ENCODE results near the gene LIME1. TPM values are rescaled to one million over a fixed set of nuclear protein-coding genes. Genes with fewer than 3 reads are reported as not detected.

LIME1 gene
- total and polyA plus RNA-seq, 9 of the 15 experiments (the other 6 are each of a cell fraction or from before 2014, with no cell fraction given), result 0.11 to 17.1 (median 2.8) TPM; not detected in 2

DNA sequence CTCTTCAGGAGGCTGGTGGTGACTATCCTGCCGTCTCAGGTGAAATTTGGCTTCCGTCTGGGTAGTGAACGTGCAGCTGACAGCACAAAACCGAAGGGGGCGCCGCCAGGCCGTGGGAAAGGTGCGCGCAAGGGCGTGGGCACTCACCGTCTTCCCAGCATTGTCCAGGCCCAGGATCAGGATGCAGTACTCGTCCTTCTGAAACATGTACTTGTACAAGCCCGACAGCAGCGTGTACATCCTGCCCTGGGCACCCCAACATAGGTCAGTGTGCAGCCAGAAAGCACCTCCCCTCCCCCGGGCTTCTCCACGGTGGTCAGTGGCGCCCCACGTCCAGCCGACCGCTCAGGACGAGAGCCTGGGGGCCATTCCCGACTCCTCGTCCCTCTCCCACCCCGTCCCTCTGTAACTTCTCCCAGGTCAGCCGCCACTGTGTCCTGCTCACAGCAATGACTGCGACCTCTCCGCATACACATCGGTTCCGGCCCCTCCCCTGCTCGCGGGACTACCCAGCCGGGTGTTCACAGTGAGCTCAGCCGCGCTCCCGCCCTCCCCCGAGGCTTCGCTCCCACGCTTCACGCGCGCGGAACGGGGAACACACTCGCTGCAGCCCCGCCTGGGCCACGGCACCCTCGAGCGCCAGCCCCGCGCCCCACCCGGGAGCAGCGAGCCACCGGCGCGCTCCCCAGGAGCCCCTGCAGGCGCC, 29.5 kb upstream of the LIME1 start (continued):
- TF ChIP-seq, protein P1, sequence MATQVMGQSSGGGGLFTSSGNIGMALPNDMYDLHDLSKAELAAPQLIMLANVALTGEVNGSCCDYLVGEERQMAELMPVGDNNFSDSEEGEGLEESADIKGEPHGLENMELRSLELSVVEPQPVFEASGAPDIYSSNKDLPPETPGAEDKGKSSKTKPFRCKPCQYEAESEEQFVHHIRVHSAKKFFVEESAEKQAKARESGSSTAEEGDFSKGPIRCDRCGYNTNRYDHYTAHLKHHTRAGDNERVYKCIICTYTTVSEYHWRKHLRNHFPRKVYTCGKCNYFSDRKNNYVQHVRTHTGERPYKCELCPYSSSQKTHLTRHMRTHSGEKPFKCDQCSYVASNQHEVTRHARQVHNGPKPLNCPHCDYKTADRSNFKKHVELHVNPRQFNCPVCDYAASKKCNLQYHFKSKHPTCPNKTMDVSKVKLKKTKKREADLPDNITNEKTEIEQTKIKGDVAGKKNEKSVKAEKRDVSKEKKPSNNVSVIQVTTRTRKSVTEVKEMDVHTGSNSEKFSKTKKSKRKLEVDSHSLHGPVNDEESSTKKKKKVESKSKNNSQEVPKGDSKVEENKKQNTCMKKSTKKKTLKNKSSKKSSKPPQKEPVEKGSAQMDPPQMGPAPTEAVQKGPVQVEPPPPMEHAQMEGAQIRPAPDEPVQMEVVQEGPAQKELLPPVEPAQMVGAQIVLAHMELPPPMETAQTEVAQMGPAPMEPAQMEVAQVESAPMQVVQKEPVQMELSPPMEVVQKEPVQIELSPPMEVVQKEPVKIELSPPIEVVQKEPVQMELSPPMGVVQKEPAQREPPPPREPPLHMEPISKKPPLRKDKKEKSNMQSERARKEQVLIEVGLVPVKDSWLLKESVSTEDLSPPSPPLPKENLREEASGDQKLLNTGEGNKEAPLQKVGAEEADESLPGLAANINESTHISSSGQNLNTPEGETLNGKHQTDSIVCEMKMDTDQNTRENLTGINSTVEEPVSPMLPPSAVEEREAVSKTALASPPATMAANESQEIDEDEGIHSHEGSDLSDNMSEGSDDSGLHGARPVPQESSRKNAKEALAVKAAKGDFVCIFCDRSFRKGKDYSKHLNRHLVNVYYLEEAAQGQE (IDR thresholded peaks at IDR 0.05; ENCODE audit: borderline replicate concordance), result peak; percentile 69; the same call in 1 of the 2 replicates
- TF ChIP-seq, protein P1 (CRISPR knock-in tag; IDR thresholded peaks at IDR 0.05; ENCODE audit: low read depth), result no peak
- TF ChIP-seq RBM34 (IDR thresholded peaks at IDR 0.05; ENCODE audit: borderline replicate concordance, insufficient read depth, low read length) (no peak), BRD4 (IDR thresholded peaks at IDR 0.05) (no peak), YBX1 (IDR thresholded peaks at IDR 0.05) (no peak), CC2D1A (IDR thresholded peaks at IDR 0.05) (peak; percentile 75), NFE2L1 (tag; IDR thresholded peaks at IDR 0.05; ENCODE audit: borderline replicate concordance, low read depth) (no peak), RBM17 (IDR thresholded peaks at IDR 0.05; ENCODE audit: borderline replicate concordance, low read depth, low read length) (no peak), SUPT5H (IDR thresholded peaks at IDR 0.05) (no peak), GABPB2 (CRISPR knock-in tag; conservative IDR thresholded peaks at IDR 0.05) (no peak), CHD1 (IDR thresholded peaks at IDR 0.05; ENCODE audit: low read length) (no peak), STAT5A (IDR thresholded peaks at IDR 0.05; ENCODE audit: borderline replicate concordance, low read length) (no peak), RFX7 (CRISPR knock-in tag; IDR thresholded peaks at IDR 0.05) (no peak), DMBX1 (CRISPR knock-in tag; IDR thresholded peaks at IDR 0.05; ENCODE audit: borderline replicate concordance) (no peak), ZSCAN32 (CRISPR knock-in tag; IDR thresholded peaks at IDR 0.05) (no peak)
- TF ChIP-seq, protein P2, sequence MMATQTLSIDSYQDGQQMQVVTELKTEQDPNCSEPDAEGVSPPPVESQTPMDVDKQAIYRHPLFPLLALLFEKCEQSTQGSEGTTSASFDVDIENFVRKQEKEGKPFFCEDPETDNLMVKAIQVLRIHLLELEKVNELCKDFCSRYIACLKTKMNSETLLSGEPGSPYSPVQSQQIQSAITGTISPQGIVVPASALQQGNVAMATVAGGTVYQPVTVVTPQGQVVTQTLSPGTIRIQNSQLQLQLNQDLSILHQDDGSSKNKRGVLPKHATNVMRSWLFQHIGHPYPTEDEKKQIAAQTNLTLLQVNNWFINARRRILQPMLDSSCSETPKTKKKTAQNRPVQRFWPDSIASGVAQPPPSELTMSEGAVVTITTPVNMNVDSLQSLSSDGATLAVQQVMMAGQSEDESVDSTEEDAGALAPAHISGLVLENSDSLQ (IDR thresholded peaks at IDR 0.05), result 0 out of 2 replicates have a peak, but pooled peaks have one; percentile 20
